ENCODE measurements around the gene MARCHF10.

MARCHF10 gene

DNA sequence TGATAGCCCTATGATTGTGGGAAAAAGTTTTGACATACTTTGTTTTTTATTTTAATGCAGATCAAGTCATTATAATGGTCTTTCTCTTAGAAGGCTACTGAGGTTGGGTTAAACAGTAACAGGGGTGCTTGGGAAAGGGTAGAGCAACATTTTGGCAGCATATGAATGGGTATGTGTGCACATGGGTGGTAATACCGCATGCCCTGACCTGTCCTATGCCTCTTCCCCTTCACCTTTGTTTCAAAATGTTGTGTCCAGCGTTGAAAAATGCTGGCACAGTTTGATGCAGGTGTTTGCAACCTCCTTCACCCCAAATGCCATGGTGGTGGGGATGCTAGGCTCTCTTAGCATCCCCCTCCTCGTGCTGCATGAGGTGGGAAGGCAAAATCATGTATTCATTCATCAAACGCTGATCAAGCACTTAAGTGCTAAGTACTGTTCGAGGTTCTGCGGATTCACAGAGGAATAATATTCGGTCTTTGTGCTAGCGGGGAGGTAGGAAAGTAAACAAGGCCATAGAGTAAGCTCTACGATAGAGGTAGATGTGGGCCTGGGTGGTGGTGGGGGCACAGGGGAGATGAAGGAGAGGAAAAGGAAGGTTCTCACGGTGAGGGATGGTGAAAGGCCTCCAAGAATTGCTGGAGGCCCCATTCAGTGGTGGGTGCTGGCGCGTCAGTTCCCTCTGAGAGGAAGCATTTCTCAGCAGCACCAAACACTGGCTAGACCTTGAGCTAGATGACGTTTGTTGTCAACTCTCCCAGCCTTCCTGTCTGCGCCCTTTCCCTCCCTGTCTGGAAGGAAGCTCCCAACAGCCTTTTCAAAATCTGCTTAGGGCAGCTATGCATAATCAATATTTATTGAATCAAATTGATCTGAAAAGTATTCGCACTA, 13.3 kb upstream of the MARCHF10 start:
- DNase-seq: no peak

DNA sequence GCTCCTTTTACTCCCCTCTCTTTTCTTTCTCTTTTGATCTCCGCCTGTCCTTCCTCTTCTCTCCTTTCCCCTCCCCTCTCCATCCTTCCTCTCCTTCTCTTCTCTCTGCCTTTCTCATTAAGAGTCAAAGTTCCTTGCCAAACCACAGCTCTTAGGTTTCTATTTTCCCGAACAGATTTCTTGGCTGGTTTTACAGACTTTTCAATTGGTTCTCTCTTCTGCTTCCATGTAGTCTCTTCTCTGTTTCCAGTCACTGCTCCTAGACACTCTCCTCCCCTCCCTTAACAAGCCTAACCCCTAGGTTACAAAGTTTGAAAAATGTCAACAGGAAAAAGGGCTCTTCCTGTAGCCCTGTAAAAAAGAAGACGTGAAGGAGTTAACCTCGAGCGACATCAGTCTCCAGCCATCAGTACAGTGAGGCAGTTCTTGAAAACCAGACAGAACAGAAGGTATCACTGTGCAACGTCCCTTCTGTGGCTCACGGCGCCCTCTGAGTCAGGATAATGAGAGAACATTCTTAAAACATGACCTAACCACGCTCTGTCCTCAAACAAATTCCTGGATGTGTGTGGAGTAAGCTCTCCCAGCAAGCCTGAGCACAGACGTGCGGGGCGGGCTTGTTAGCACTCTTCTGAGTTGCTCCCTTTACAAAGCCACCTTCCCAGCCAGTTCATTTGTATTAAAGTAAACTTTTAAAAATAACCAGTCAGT, 11.6 kb upstream of the MARCHF10 start:
- DNase-seq: no peak

- DNase-seq: no peak
Observed at GRCh38 chr17:62818526-62818925, 10.4 kb upstream of the MARCHF10 start.

DNA sequence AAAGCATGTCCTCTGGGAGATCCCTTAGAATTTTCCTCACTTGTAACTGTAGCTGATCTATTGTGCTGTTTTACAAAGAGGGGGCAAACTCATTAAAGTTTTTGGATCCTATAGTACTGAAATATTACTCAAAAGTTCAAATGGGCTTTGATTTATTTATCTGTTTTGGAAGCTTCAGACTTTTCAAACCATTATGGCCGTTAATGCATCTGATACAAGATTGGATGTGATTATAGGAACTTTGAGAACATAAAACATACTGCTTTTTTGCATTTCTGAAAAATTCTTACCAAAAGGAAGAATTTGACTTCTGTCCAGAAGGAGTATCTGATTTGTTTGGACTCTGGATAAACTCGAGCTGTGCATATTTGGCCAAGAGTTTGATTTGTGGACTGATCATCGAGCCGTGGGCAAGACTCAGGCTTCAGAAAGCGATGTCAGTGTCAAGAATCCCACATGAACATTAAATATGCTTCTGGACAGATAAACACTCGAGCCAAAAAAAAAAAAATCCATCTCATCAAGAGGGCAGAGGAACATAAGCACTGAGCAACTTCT, 8.2 kb upstream of the MARCHF10 start:
- no peak for DNase-seq

- DNase-seq: no peak
Observed at GRCh38 chr17:62809656-62810055, 1.5 kb upstream of the MARCHF10 start.

DNA sequence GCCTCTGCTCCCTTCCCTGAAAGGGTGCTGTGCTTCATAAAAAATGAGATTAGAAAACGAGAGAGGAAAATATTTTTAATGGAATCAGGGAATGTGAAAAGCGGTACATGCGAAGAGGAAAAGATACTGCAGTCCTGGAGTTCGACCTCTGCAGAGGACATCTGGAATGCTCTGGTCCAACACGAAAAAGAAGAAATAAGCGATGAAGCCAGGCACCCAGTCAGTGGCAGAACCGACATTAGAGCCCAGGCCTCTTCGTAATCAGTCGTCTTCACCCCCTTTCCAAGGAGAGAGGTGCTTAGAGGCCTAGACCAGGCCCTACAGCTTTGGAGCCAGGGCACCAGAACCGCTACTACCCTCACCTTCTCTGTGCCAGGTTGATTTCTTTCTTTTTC, 459 bp upstream of the MARCHF10 start:
- DNase-seq: no peak

DNA sequence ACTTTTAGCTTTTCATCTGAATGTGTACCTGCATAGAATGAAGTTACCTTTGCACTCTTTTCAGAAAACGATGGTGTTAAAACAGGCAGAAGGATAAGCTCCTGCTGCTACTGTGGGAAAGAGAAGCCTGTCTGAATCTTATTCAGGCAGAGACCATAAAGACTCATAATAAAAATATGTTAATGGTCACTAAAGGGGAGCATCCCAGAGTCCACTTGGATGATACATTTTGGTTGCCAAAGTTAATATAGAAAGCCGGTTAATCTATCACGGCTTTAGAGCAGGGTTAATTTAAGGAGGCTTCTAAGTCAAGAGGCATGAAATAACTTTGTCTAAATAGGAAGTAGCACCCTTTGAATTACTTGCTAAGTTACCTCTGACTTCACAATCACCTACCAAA, 2.9 kb downstream of the MARCHF10 start:
- no peak for DNase-seq

DNA sequence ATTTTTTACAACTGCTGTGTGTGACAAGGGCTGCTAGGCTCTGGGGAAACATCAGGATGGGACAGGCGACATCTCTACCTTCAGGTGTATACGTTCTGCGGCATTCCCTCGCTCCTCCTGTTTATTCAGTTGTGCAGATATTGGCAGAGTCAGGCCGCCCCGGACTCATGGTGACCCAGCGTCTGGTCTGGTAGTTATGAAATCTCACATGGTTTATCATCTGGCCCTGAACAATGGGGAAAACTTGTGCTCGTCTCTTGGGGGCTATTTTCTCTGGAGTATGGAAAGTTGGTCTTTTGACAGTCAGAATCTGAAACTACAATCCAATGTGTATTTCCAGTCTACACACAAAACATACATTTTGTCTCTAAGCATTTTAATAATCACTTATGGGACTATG, 3.3 kb downstream of the MARCHF10 start:
- no peak for DNase-seq

DNA sequence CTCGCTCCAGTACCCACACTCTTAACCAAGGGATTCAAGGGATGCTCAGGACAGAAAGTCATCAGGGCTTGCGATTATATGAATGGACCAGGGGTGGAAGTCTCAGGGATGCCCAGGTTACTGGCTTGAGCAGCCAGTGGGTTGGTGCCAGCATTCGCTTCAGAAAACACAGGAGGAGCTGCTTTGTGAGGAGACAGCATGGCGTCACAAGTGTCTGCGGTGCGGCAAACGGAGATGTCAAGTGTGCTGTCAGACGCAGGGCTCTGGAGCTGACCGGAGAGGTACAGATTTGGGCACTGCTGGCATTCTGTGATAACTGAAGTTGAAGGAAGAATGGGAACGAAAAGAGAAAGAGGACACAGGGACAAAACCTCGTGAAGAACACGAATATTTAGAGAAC, 4.1 kb downstream of the MARCHF10 start:
- DNase-seq: no peak

DNA sequence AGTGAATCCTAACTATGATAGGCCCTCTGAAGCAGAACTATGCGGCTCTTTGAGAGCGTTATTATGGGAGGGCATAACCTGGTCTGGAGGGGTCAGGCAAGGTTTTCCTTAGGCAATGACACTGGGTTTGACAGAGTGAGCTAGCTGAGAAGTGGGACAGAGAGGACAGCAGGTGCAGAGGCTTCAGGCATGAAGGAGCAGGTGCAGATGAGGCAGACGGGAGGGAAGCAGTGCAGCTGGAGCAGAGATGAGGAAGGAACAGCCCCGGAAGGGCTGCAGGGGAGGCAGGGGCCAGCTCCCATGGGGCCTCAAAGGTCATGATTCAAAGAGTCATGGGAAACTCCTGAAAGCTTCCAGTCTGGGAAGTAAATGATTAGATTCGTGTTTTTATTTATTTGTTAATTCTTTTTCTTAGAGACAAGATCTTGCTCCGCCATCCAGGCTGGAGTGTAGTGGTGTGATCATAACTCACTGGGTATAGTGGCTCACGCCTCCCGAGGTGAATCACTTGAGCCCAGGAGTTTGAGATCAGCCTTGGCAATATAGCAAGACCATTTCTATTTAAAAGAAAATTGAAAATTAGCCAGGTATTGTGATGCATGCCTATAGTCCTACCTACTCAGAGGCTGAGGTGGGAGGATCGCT, 5.4 kb downstream of the MARCHF10 start:
- no peak for DNase-seq

DNA sequence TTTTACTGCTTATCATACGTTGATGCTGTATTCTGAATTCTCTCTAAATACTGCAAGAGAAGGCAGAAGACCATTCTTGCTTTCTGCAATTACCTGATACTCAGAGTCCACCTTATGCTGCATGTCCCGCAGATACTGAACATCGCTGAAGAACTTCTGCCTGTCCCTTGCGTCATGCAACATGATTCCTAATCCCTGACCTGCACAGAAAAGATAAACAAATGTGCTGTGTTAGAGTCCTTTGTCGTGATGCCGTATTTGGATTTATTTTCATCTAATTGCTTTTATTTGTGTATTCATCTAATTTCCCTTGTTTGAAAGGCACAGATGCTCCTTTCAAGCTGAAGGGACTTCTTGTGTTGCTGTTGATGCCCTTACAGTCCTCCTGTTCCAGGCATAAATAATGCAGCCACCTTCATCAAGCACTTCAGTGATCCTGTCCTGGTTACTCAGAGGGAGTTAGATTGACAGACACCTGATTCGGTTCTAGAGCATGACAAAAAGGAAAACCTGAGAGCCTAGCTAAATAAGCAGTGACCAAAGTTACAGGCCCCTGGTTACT, 6.5 kb downstream of the MARCHF10 start:
- DNase-seq: no peak

DNA sequence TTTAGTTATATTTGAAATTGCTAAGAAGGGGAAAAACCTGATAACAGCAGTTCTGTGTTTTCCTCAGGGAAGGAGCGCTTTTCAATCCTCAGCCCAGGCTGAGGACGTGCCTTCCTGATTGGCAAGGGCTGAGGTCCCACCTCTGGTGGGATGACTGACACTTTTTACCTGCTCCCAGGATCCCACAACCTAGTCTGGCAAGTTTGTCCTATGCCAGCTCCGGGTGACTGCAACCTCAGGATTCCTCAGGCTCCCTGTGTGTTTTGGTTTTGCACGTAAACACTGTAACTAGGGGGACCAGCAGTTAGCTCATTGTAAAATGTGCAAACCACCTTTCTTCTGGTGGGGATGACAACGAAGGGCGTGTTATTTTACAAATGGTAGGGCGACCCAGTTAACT, 7.5 kb downstream of the MARCHF10 start:
- no peak for DNase-seq

GRCh38 chr17:62797959-62798358, 10.2 kb downstream of the MARCHF10 start:
- no peak for DNase-seq

DNA sequence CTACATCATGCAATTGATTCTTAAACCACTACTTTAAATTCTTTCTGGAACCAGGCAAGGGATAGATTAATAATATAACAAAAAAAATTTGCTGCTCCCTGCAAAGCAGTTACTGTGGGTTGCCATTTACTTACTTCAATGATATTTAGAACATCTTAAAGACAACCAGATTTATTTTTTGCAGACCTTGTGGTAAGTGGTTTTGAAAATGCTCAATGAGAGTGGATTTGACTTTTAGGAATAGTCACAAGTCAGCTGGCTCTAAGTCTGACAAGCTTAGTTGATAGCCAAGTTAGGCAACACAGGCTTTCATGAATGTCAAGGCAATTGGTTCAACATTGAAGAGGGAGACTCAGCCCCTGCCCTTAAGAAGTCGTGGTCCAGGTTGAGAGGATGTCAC, 11.8 kb downstream of the MARCHF10 start:
- DNase-seq: no peak

DNA sequence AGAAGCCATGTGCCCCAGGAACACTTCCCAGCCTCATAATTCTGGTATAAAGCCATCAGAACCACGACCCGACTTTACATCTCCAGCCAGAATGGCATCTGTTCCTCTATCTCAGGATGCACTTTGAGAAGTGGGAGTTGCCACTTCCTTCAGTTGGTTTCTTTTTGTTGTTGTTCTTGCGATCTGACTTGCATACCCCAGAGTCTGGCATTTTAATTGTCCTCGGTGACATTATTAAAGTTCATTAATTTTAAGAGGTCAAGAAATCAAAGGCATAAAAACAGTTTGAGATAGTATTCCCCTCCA, 13.5 kb downstream of the MARCHF10 start:
- no peak for DNase-seq

DNA sequence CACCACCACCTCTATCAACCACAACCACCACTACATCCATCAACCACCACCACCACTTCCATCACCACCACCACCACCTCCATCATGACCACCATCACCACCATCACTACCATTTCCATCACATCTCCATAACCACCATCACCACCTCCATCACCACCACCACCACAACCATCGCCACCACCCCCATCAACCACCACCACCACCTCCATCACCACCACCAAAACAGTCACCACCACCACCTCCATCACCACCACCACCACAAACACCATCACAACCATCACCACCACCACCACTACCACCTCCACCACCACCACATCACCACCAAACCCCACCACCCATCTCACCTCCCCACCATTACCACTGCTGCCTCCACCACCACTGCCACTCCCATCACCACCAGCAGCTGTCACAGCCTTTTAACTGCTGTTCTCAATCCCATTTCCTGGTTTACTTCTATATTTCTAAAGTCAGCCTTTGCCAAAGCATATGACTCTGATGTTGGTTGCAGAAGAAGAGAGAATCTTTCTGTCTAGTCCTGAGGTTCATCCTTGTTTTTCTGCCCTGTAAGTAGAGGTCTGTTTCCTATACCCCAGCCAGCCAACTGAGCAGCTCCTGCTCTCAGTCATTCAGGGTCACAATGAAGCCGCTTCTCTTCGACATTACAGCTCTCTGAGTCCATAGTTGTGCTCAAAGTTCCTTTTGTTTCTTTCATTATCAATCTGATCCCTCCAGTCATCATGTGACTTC, 14.0 kb downstream of the MARCHF10 start:
- DNase-seq: no peak

DNA sequence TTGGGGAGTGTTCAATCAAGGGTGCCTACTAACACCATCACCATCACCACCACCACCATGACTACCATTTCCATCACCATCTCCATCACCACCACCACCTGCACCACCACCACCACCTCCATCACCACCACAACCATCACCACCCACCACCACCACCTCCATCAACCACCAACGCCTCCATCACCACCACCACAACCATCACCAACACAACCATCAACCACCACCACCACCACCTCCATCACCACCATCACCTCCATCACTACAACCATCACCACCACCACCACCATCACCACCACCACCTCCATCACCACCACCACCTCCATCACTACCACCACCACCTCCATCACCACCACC, 15.7 kb downstream of the MARCHF10 start:
- no peak for DNase-seq

- no peak for DNase-seq
Observed at GRCh38 chr17:62791767-62792446, 16.2 kb downstream of the MARCHF10 start.

- DNase-seq: no peak
Observed at GRCh38 chr17:62791235-62791734, 16.8 kb downstream of the MARCHF10 start.

DNA sequence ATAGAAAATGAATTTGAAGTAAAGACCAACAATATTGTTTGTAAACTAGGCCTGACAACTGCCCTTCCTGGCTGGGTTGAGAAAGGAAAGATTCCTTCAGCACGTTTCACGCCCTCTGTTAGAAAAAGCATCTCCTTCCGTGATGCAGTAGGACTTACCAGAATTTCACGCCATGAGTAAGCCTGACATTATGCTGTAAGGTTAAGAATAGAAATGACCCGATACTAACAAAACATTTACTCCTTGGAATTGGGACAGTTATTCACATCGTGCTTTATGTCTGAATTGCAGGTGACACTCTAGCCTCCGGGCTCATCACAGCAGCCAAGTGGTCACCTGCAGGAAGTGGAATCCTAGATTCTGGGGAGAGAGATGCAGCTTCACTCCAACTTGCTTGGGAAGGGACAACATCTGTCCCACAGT, 17.5 kb downstream of the MARCHF10 start:
- DNase-seq: no peak

DNA sequence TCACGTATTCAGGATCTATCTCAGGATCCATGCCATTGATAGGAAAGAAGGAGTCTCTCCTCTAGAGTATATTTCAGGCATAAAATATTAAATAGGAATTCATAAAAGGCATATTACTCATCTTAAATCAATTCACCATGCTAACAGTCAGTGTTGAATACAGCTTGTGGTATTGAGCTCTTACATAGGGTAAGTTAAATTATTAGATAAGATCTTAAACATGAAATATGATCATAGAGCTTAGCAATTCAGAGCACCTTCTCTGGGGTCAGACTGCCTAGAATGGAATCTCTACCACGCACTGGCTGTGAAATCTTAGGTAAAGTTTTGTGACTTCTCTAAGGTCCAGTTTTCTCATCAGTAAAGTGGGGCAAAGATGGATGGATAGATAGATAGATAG, 20.7 kb downstream of the MARCHF10 start:
- no peak for DNase-seq

GRCh38 chr17:62786646-62787045, 21.5 kb downstream of the MARCHF10 start:
- no peak for DNase-seq

Measured in activated CD8-positive, alpha-beta memory T cell treated with anti-CD3 and anti-CD28 coated beads for 24 hours (primary cell).